GM19372 (cell line): ENCODE data around the gene HOXA11.

Source experiments
- ATAC-seq: cut with Tn5 transposase; IDR thresholded peaks from one replicate; pipeline ENCODE4 v1.9.1; 2021; ENCODE audit warnings: mild to moderate bottlenecking, low read depth, moderate library complexity; ENCODE audit not compliant: unreplicated experiment

The HOXA11 gene

GRCh38 chr7:27182285-27182841, 2.7 kb downstream of the HOXA11 start:
- no peak for ATAC-seq

GRCh38 chr7:27181795-27182275, 3.2 kb downstream of the HOXA11 start:
- ATAC-seq, result no peak

DNA sequence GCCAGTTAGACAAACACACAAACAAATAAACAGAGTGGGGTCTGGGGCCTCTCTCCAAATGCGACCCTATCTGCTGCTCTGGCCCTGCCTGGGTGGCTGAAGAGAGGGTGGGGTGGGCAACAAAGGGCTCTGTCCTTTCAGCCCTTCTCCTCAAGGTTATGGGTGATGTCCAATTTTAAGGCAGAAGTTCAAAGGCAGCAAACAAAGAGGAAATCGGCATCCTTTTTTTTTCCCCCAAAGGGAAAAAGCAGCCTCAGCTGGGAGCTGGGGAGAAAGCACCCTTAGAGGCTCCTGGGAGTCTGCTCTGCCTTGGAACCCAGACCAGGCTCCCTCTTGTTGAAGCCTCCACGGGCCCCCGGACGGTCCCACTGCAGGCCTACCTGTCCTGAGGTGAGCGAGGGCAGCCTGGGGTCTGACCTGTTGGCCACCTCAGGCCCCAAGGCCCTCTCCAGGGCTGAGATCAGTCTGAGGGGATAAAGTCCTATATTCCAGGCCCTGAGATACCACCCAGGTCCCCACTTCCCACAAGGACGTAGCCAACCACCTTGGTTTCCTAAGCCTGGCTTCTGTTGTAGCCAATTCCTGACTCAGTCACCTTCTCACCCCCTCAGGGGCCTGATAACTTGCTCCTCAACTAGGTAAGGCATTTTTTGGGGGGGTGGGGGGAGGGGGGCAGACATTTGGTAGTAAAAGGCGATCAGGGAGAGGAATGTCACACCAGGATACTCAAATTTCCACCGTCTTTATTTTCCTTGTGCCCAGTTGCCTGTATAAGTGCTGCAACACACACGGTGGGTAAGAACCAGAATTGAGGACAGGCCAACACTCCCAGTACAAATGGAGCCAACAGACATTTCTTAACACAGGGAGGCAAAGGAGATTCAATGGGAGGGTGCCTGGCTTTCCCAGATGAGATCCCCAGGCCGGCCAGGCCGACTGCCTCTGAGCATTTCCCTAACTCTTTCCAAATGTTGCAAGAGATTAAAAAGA, 4.3 kb downstream of the HOXA11 start:
- no peak for ATAC-seq

DNA sequence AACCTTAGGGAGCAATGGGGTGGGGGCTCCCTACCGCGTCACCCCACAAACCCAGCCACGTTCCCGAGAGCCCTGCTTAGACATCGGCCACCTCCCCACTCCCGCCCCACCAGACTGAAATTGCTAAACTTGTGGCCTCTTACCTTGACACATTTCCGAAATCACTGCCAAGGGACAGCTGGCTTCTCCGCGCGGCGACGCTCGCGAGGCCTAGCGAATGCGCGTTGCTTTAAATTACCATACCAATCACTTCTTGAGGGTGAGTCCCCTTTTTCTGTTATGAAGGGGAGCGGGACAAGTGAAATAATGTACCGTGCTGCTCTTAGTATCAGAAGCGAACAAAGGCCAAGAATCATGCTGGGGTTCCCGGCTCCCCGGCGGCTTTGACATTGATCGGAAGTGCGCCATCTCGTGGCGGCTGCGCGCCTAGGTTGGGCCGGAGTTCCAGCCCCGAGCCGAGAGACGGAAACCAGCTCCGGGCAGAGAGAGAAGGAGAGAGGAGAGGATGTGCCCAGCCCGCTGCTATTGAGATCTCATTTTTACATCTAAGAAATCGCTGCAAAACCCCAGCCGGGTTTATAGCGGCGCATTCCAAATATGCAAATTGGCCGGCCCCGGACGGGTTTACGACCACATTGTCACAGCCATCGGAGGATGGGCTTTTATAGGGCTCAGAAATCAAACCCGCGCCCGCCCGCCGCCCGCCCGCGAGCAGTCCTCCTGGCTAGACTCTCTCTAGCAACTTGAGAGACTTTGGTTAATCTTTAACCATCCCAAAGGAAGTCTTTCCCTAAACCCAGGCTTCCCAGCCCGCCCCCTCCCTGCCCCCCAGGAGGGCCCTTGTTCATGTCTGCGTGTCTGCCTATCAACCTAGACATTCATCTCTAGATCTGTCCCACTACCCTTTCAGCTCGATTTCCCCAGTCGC, 5.3 kb downstream of the HOXA11 start:
- no peak for ATAC-seq

DNA sequence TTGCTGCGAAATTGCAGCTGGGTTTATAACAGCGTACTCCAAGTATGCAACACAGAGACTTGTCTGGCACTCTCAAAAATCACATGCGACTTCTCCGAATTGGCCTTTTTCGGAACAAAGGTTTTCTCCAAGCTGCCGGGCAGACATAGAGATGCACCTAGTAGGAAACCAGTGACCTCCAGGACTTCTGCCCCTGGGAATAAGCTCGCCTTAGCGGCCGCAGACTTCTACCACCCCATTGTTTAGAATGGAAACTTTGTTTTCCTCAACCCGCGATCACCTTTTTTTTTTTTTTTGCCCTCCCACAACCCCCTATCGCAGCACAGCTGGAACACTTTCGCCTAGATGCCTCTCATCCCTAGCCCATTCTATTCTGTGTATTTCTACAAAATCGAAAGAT, 6.0 kb downstream of the HOXA11 start:
- ATAC-seq, result no peak

DNA sequence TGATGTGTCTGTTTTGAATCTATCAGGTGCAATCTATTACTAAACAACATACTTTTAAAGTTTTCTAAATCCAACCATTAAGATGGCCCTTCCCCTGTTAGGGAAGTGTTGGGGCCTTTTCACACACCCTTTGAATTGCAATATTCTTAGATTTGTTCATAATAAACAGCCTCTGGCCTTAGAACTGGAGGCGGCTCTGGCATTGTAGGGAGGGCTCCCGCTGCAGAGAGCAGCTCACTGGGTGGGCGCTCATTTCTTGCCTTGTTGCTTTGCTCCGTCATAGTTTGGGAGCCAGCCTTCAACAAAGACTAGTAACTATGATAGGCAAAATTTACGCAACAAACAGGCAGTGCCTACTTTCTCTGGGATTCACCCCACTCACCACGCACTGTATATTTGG, 6.7 kb downstream of the HOXA11 start:
- ATAC-seq, result no peak

DNA sequence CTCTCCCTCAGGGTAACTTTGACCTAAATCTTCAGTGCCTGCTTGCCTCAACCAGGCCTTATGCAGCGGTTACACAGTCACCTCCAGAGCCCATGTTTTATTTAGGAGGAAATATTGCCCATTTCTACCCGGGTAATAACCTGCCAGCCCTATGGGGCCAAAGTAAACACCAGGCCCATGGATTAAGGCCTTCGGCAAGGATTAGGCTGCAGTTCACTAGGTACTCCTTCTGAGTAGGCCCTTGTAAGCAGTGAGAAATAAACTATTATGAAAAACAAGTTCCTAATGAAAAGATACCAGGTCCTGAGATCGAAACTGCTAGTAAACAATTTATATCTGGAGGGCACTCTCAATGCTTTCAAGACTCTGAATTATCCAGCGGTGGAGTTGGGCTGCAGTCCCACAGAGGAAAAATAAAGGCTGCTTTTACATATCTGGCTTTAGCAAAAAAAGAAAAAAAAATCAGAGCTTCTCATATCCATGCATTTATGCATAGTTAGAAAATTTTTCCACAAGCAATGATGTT, 7.2 kb downstream of the HOXA11 start:
- no peak for ATAC-seq

DNA sequence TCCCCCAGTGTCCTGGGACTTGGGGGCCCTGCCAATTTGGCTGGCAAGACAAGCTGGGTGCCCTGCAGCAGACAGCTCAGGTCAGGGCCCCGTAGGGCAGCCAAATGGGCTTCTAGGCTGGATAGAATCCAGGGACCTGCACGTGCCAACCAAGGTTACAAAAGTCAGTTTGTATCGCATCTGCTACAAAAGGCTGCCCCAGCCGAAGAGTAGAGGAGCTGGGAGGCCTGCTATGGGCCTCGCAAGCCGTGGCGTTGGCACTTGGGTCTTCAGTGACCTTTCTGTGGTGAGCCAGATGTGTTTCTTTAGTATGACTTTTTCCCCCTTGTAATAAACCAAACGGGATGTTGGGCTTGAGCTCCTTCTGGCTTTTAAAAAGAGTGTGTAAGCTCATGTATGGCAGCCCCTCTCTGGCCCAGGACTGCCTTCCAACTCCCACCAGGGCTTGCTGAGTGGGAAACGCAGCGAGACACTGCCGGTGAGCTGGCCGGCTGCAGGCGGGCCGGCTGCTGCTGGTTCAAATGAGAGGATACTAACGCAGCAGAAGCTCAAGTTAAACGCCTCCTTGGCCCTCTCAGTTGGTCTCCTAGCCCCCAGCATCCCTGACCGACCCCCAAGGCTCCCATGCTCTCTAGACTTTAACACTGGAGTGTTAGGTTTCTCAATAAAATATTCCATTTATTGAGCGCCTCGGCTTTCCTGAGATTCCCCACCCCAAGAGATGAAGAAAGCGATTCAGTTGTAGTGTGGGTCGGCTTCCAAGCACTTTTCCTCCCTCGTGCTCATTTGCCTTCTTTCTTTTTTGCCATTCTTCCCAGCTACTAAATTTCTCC, 7.9 kb downstream of the HOXA11 start:
- no peak for ATAC-seq

DNA sequence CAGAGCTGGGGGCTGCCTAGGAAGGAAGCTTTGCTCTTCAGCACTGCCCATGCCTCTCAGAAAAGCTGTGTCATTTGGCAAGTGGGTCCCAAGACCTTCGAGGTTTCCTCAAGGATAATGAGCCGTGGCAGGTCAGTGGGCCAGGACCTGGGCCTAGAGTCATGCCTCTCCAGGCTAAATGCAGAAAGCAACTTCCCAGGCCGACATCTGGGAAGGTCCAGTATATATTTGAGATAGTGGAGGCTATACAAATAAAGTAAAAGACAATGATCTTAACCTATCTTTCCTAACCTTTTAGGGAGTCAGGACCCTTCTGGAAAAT, 8.5 kb downstream of the HOXA11 start:
- no peak for ATAC-seq

- ATAC-seq, result no peak
These were observed 9.2 kb downstream of the HOXA11 start for GRCh38 chr7:27175626-27176523.

GRCh38 chr7:27174874-27175625, 10.0 kb downstream of the HOXA11 start:
- no peak for ATAC-seq

DNA sequence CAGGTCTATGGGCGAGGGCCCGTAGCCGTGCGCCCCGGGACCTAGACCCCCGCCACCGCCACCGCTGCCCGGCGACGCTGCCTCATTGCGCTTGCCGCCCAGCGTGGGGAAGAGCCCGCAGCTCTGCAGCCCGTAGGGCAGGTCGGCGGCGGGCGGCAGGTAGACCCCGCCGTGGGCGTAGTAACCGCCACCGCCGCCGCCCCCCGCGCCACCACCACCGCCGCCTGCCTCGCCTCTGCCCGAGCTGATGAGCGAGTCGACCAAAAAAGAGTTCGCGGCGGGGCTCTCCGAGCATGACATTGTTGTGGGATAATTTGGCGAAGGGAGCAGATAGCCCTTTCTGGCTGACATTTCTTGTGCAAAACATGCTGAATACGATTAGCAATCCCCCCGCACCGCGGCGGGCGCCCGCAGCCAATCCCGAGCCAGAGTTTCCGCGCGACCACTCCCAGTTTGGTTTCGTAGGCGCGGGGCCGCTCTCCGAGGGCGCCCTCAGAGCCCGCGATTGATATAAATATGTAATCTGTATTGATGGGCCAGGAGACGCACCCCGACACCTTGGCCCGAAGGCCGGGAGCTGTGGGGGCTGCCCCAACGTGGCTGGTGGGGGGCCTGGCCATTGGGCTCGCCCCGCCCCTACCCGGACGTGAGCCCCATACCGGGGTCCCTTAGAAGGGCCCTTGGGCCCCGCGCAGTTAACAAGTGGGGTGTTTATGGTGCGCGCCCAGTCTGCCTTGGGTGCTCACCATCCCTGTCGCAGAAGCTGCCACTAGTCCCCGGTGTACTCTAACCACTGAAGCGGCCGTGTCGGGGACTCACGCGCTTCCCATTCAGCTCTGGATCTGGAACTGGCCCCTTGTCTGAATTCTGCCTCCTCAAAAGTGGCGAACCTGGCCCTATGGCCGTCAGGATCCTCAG, 10.8 kb downstream of the HOXA11 start, which contains the start of gene HOXA10:
Gene HOXA10 (minus strand): TSS at position 365 of the 918 bp plus-strand sequence. CDS start 14 bp downstream, at position 351.
- ATAC-seq, result no peak

DNA sequence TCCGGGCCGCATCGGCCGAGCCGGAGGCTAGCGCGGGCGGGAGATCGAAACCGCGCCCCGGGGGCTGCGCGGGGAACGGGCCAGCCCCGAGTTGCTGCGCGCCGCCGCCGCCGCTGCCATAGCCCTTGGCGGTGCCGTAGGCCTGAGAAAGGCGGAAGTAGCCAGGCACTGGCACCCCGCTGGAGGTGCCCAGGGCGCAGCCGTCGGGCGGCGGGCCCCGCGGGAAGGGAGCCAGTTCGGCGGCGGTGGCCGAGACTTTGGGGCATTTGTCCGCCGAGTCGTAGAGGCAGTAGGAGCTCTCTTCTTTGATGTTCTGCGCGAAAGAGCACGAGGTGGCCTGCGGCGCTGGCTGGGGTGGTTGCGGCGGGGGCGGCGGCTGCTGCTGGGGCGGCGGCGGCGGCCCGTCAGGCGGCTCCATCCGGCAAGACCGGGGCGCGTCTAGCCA, 11.5 kb downstream of the HOXA11 start:
- ATAC-seq, result no peak

- ATAC-seq, result no peak
These were observed 12.1 kb downstream of the HOXA11 start for GRCh38 chr7:27172823-27173510.

- no peak for ATAC-seq
These were observed 12.7 kb downstream of the HOXA11 start for GRCh38 chr7:27172315-27172774.

DNA sequence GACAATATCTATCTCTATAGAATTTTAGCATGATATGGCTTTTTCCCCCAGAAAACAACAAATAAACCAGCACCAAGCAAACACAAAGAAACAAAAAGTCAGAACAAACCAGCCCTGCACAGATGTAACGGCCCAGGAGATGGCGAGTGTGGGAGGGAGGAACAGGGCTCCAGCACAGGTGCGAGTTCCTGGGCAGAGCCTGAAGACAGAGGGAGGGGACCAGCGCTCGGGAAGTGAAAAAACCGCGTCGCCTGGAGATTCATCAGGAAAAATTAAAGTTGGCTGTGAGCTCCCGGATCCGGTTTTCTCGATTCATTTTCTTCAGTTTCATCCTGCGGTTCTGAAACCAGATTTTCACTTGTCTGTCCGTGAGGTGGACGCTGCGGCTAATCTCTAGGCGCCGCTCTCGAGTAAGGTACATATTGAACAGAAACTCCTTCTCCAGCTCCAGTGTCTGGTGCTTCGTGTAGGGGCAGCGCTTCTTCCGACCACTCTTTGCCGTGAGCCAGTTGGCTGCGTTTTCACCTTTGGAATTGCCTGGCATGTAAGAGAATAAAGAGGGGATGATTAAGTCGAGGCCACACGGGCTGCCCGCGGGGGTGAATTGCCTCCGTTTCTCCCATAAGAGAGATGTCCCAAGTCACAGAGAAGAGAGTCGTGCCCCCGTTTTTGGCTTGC, 13.3 kb downstream of the HOXA11 start:
- ATAC-seq, result no peak
